ENCODE results near the gene IGFL2. TPM values are rescaled to one million over a fixed set of nuclear protein-coding genes. Genes with fewer than 3 reads are reported as not detected.
"Not testable (repeated sequence)": the region's sequence is repeated elsewhere in the genome, so short reads cannot be mapped to it uniquely, and the experiment has no call there.

Gene IGFL2
- total RNA-seq, 2 donors from 2014 or later = not detected

DNA sequence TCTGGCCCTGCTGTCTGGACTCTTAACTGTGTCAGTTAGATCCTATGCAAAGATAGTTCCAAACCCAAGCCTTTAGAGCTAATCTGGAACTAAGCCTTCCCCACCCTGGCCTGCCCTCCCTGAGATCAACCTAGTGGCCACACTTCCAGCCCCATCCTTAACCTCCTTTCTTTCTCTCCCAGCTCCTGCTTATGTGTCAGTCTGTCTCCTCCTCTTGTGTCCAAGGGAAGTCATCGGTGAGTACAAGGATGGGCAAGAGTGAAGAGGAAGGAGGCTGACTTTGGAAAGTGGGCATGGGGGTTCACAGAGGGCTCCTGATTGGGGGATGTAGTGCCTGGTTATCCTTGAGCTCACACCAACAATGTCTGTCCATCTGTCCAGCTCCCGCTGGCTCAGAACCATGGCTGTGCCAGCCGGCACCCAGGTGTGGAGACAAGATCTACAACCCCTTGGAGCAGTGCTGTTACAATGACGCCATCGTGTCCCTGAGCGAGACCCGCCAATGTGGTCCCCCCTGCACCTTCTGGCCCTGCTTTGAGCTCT lies 12.3 kb downstream of the IGFL2 start:
- peaks cover 3% of the 10 kb centered on the region for H3K4me1 ChIP-seq
- H3K9me3 ChIP-seq = no peaks in the 10 kb centered on the region
- no peak for ATAC-seq
- intact Hi-C loops (cut with DNase I) = no loop called here
- no peaks in the 10 kb centered on the region for H3K27me3 ChIP-seq
- H3K27ac ChIP-seq = no peak overlapping the region
- 93 to 95% methylated on average over 7 of the region's 7 CpGs for WGBS, 2 donors
- no peak for DNase-seq
- TF ChIP-seq POLR2A (IDR thresholded peaks at IDR 0.05) = no peak
- TF ChIP-seq, protein P1, sequence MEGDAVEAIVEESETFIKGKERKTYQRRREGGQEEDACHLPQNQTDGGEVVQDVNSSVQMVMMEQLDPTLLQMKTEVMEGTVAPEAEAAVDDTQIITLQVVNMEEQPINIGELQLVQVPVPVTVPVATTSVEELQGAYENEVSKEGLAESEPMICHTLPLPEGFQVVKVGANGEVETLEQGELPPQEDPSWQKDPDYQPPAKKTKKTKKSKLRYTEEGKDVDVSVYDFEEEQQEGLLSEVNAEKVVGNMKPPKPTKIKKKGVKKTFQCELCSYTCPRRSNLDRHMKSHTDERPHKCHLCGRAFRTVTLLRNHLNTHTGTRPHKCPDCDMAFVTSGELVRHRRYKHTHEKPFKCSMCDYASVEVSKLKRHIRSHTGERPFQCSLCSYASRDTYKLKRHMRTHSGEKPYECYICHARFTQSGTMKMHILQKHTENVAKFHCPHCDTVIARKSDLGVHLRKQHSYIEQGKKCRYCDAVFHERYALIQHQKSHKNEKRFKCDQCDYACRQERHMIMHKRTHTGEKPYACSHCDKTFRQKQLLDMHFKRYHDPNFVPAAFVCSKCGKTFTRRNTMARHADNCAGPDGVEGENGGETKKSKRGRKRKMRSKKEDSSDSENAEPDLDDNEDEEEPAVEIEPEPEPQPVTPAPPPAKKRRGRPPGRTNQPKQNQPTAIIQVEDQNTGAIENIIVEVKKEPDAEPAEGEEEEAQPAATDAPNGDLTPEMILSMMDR (IDR thresholded peaks at IDR 0.05) = no peak
- H3K36me3 ChIP-seq (replicated peaks in 1 of 2; ENCODE audit: insufficient read depth in 1 of 2, low read depth in 2 of 2) = no peaks in the 10 kb centered on the region
- no peak overlapping the region for H3K4me3 ChIP-seq

DNA sequence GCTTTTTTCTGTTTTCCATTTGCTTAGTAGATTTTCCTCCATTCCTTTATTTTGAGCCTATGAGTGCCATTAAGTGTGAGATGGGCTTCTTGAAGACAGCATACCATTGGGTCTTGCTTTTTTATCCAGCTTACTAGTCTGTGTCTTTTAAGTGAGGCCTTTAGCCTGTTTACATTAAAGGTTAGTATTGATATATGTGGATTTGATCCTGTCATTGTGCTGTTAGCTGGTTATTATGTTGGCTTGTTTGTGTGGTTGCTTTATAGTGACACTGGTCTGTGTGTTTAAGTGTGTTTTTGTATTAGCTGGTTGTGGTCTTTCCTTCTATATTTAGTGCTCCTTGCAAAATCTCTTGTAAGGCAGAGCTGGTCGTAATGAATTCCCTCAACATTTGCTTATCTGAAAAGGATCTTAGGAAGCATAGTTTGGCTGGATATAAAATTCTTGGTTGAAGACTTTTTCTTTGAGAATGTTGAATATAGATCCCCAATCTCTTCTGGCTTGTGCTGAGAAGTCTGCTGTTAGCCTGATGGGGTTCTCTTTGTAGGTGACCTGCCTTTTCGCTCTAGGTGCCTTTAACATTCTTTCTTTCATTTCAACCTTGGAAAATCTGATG lies 13.7 kb downstream of the IGFL2 start:
- H3K27me3 ChIP-seq; H3K36me3 ChIP-seq (replicated peaks in 1 of 2; ENCODE audit: insufficient read depth in 1 of 2, low read depth in 2 of 2); DNase-seq; H3K4me3 ChIP-seq; H3K4me1 ChIP-seq; H3K9me3 ChIP-seq; ATAC-seq; H3K27ac ChIP-seq; intact Hi-C loops (cut with DNase I): not testable (repeated sequence)
- 69 to 73% methylated on average over 2 of the region's 2 CpGs for WGBS, 2 donors

DNA sequence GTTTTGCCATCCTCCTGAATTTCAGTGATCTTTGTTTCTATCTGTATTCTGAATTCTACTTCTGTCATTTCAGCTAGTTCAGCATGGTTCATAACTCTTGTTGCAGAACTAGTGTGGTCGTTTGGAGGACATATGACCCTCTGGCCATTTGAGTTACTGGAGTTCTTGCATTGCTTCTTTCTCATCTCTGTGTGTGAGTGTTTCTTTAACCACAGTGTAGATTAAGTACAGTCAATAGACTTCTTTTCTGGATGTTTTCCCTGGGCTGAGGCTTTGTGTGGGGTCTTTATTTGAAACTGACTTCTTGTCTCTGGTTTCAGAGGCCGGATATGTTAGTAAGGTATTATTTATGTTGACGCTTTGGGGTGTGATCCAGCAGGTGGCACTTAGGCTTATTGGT lies 14.7 kb downstream of the IGFL2 start:
- intact Hi-C loops (cut with DNase I) = no loop called here
- Histone ChIP-seq H3K9me3 (no peaks in the 10 kb centered on the region), H3K36me3 (replicated peaks in 1 of 2; ENCODE audit: insufficient read depth in 1 of 2, low read depth in 2 of 2) (no peaks in the 10 kb centered on the region), H3K4me1 (peaks cover 3% of the 10 kb centered on the region), H3K27ac (no peak overlapping the region), H3K4me3 (no peak overlapping the region), H3K27me3 (no peaks in the 10 kb centered on the region)
- no peak for TF ChIP-seq POLR2A (IDR thresholded peaks at IDR 0.05)
- TF ChIP-seq, protein P1 (IDR thresholded peaks at IDR 0.05) = no peak
- ATAC-seq (no peak), DNase-seq (no peak)
- 64 to 72% methylated on average over 3 of the region's 3 CpGs for WGBS, 2 donors

DNA sequence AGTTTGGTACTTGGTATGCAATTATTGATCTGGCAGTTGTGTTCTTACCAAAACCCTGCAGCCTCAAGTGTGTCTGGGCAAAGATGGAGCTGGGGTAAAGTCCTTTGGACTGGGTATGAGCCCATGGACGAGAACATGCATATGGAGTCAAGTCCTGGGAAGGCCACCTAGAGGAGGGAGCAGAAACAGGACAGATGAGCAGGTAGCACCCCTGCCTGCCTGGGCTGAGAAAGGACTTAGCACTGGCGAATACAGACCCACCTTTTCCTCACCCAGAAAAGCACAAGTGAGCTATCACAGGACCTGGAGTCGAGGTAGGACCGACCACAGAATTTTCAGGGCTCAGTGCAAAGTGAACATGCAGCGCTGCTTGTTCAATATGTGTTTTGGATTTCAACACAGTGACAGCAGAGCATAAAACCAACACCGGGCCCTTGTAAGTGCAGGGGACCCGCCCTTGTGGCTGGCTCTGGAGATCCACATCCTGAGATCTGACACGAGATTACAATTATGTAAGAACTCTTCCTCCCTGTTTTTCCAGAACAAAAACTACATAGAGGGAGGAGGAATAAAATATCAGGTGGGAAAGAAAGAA lies 25.9 kb downstream of the IGFL2 start:
- DNase-seq = no peak
- no peaks in the 10 kb centered on the region for H3K4me1 ChIP-seq
- no peaks in the 10 kb centered on the region for H3K9me3 ChIP-seq
- TF ChIP-seq, protein P1 (IDR thresholded peaks at IDR 0.05) = no peak
- TF ChIP-seq POLR2A (IDR thresholded peaks at IDR 0.05) = no peak
- no peak overlapping the region for H3K27ac ChIP-seq
- WGBS, 2 donors = 52 to 55% methylated on average over 8 of the region's 8 CpGs
- intact Hi-C loops (cut with DNase I) = no loop called here
- no peak overlapping the region for H3K4me3 ChIP-seq
- no peak for ATAC-seq
- H3K27me3 ChIP-seq = no peaks in the 10 kb centered on the region
- no peaks in the 10 kb centered on the region for H3K36me3 ChIP-seq (replicated peaks in 1 of 2; ENCODE audit: insufficient read depth in 1 of 2, low read depth in 2 of 2)

DNA sequence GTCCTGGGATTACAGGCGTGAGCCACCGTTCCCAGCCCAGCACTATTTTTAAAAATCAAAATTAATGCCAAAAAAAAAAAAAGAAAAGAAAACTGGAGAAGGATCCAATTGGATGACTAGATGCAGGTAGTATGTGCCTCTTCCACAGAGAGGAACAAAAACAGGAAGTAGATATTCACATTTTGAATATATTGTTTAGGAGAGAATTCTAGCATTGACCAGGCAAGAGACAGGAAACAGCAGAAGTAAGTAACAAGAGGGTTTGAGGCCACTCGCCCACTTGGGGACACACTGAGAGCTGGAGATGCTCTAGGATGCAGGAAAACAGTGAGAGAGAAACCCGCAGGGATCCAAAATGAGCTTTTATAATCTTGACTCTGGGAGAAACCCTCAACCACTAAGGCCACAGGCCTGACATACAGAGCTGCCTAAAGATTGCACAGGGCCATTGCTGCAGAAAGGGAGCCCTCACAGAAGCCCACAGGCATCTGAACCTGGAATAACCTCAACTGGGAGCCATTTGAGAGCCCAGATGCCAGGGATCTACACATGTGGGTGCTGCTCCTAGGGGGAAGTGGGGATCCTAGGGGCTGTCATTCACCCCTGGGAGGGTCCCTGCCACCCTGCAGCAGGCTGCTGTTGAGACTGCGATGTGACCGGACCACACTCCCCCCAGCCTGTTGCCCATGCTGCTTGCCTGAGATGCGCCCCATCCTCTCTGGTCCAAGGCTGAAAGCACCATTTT lies 28.2 kb downstream of the IGFL2 start:
- no peak overlapping the region for H3K27ac ChIP-seq

More for the DNA sequence above, 28.2 kb downstream of the IGFL2 start:
- TF ChIP-seq, protein P1 (IDR thresholded peaks at IDR 0.05) = no peak
- no peak for TF ChIP-seq POLR2A (IDR thresholded peaks at IDR 0.05)
- ATAC-seq (no peak), DNase-seq (no peak)
- Histone ChIP-seq H3K4me3 (no peak overlapping the region), H3K4me1 (no peaks in the 10 kb centered on the region), H3K27me3 (no peaks in the 10 kb centered on the region), H3K9me3 (no peaks in the 10 kb centered on the region), H3K36me3 (replicated peaks in 1 of 2; ENCODE audit: insufficient read depth in 1 of 2, low read depth in 2 of 2) (no peaks in the 10 kb centered on the region)
- WGBS, 2 donors = 80 to 86% methylated on average over 7 of the region's 7 CpGs
- intact Hi-C loops (cut with DNase I) = no loop called here
